GM21576 (cell line): Measurements from ENCODE around the gene RSPO4.
A peak's percentile ranks its signal among the peaks of the same experiment; 100 is the strongest.
"Not testable (repeated sequence)": the region's sequence is repeated elsewhere in the genome, so short reads cannot be mapped to it uniquely, and the experiment has no call there.

Experiments
- ATAC-seq: cut with Tn5 transposase; IDR thresholded peaks from one replicate; pipeline ENCODE4 v1.9.1; 2021; ENCODE audit warnings: mild to moderate bottlenecking, moderate library complexity; ENCODE audit not compliant: unreplicated experiment

RSPO4 gene

DNA sequence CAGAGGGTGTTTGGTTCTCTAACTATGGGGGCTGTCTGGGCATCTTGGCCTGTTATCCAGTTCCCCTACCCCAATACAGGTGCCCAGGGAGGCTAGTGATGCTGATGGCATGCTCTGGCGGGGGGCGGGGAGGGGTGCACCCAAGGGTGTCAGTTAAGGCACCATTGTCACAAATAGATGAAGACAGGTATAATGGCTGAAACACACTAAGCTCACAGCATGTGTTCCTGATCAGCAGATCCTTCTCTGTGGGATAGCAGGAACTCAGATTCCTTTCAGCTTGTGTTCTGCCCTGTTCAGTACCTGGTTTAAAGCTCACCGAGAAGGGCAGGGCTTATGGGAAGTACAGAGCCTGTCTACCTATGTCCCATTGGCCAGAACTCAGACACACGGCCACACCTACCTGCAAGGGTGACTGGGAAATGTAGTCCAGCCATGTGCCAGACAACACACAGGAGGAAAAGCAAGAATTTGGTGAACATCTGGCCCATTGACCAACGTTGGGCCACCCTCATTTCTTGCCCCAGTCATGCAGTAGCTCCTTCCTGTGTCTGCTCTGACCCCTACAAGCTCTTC is 3.4 kb upstream of the RSPO4 start:
- ATAC-seq = peak; percentile 59

DNA sequence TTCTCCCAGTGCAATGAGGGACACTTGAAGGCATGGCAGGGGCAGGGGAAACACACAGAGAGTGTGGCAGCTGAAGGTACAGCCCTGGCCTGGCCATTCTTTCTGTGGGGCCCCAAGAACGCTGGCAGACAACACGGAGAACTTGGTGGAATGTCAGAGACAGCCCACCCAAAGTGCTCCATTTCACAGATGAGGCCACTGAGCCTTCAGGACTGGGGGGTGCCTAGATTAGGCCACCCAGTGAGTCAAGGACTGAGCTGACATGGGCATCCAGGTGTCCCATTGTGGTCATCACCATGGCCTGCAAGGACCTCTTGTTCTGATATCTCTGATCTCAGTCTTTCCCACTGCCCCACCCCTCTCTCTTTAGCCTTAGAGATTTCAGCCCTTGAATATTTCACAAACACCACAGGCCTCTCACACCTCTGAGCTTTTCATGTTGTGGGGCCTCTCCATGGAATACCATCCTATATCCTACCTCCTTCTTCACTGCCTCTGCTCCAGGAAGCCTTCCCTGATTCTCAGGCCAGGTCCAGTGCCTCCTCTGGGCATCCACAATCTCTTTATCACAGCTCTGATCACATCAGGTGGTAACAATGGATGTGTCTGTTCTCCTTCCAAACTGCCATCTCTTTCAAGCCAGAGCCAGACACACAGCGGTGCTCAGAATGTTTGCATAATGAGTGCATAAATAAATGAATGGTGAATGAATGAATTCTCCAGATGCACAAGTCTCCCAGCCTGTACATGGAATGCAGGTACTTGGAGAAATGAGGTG is 2.0 kb upstream of the RSPO4 start:
- ATAC-seq = no peak

DNA sequence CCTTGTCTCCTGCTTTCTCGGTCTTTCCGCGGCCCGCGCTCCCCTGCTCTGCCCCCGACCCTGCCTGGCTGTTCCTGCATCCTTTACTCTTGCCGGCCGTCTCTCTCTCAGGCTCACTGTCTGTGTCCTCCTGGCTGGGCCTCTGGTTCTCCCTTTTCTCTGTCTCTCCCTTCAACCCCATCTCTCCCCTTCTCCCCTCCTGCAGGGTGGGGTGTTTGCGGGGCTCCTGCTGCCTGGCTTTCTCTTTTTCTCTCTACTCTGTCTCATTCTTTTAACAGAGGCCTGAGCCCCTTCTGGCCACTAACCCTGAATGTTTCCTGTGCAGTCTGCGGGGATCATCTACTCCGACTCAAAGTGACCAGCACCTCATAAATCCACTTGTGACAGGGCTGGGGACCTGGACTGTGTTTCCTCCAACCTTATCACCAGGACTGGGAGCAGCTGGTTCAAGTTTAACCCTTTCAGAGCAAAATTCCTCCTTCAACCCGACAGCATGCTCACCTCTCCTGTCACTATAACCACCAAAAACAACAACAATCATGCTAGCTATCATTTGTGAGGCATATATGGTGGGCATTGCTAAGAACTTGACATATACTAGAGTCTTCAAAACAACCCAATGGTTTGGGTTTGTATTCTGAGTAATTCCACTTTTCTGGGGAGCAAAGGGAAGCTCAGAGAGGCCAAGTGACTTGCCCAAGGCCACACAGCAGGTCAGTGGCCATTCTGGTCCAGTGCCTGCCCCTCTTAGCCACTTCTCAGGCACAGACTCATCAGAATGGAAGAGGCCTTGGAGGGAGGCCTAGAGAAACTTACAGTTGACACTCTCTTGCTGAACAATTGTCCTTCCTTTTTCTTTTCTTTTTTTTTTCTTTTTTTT is 811 bp upstream of the RSPO4 start:
- ATAC-seq = no peak

DNA sequence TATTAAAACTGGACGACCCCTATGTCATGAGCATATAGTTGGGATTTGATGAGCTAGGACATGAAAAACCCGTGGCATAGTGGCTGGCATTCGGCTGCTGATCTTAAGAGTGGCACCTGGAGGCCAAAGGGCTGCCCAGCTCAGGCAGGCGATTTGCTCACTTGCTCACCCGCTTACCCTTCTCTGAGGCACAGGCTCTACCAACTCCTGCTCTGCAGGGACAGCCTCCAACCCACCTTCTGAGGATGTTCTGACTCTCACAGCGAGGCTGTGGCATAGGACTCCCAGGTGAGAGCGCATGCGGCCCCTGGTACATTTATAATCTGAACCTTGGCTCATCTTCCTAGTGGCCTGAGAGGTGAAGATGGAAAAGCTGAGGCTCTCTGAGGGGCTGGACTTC is 995 bp downstream of the RSPO4 start:
- no peak for ATAC-seq

DNA sequence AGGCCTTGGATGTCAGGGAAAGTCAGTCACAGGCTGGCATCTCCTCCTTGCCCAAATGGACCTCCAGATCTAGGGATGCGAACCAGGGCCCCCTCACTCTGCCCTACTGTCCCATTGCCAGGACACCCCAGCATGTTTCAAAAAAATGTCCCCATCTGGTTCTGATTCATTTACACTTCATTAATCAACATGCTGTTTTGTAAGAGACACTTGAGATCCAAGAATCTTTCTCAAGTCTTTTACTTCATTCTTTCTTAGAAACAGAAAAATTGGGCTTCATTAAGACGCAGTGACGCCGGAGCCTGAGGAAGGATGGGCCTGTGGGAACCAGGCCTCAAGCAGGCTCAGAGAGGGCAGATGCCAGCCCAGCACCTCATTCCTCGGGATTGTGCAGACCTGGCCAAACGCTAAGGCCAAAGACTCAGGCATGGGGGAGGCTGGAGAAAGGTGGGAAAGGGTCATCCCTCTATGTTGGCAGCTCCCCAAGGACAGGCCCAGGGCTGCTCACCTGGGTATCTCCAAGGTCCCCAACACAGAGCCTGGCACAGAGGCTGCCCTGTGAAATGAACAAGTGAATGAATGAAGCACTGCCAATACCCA is 3.8 kb downstream of the RSPO4 start:
- no peak for ATAC-seq

DNA sequence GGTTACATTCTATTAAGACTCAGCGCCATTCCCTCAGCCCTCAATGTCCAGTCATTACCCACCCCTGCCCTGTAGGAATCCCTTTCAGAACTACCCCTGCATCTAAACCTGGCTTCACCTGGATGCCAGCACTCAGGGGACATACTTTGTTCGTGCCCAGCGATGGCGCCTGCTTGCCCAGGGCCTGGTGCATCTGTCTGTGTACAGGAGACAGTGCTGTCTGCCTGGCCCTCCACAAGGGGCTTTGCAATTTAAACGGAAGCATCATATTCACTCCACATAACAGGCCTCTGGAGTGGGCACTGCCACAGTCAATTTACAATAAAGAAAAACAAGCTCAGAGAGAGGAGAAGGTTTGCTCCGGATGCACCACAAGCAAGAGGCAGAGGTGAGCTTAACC is 4.6 kb downstream of the RSPO4 start:
- ATAC-seq = no peak

DNA sequence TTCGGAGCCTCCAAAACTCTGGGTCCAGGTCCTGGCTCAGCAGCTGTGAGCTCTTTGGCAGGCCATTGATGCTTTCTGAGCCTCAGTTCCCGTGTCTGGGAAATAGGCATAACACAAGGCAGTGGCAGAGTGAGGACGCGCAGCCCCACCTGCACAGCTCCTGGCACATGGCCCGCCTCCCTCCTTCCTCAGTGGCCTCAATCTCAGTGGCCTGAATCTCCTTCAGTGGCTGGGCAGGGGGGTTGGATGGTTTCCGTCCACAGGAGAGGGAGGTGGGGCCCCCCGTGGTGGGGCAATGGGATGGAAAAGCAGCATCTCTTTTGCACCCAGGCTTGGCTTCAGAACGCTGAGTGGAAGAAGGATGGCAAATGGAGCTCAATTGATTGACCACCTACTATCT is 5.1 kb downstream of the RSPO4 start:
- ATAC-seq = no peak

DNA sequence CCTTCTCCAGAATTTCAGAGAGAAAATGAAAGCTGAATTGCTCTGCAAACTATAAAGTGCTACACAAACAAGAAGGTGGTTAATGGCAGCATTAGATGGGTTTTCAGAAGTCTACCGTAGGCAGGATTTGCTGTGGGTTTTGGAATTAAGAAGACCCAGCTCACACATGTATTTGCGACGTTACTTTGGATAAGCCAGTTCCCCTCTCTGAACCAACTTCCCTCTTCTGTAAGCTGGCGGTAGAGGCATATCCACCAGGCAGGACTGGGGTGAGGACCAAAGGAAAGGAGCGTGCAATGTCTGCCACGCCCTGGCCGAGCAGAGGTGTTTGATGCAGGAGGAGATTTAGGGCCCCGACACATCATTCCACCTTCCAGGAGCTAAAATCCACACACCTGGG is 6.9 kb downstream of the RSPO4 start:
- ATAC-seq = no peak

DNA sequence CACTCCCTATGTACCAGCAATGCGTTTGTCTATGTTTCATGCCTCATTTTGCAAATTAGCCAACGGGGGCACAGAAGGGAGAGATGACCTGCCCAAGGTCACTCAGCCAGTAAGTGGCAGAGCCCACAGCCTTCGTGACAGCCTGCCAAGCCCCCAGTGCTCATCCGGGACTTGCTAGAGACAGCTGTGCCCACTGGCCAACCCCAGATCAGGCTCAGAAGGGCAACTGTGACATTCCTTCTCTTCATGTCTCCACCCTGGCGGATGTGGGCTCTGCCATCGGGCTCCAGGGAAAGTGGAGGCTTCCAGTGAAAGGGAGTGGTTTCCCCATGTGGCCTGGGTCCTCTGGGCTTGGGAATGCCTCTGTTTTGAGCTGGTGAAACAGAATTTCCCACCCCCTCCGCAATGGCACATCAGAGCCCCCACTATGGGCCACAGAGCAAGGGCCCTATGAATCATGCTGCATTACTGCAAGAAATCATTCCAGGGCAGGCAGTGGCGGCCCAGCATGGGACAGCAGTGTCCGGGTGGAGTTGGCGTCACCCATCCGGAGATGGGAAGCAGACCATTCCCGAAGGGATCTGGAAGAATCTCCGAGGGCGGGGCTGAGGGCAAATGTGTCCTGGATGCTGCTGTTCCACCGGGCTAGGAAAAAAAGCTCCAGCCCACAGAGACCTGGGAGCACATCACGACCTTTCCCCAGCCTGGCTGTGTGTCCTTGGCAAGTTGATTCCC is 9.1 kb downstream of the RSPO4 start:
- no peak for ATAC-seq

DNA sequence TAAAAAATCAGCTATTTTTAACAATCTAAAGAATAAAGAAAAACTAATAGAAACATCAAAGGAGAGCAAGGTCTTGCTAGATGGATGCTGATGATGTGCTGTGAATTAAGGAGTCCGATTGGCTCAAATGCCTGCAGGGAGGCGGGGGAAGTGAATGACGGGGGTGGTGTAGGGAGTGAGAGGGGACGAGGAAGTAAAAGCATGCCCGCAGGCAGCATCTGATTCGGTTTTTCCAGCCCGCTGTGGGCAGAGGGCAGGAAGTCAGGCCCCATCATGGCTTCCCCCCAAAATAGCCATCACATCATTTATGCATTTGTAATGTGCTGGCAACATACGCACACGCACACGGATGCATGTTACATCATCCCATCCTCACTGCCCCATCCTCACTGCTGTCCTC is 10.3 kb downstream of the RSPO4 start:
- ATAC-seq = no peak

DNA sequence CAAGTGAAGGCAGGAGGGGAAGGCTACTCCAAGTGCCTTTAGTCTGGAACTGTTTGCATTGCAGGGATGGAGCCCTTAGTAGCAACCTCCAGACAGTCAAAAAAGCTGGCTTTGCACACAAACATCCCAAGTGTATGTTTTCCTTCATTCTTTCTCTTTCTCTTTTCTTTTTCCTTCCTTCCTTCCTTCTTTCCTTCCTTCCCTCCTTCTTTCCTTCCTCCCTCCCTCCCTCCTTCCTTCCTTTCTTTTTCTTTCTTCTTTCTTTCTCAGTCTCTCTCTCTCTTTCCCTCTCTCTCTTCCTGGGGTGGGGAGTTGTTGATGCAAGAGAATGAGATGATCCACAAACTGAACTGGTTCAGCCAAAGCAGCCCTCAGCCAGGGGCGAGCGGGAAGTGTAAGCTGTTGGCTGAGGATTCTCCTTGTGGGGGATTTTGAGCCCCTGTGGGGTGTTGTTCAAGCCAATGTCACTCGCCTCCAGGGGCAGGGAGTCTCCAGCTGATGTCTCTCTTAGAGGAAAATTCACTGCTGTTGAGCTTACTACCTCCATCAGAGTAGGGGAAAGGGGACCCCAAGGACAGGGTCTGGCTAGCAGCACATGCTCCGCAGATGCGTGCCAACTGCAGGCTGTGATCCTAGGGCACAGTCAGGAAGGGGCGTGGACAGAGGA is 11.7 kb downstream of the RSPO4 start:
- ATAC-seq = no peak

DNA sequence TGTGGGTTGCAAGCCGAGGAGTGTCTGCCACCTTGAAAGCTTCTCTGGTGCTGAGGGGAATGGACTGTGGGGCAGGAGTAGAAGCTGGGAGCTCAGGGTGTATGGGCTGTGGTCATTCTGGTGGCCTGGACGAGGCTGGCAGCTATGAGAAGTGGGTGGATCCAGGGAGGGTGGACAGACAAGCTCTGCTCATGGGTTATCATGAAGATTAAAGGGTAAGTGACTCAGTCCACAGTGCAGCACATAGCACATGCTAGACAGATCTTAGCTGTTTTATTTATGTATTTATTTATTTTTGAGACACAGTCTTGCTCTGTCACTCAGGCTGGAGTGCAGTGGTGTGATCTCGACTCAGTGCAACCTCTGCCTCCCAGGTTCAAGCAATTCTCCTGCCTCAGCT is 13.8 kb downstream of the RSPO4 start:
- no peak for ATAC-seq

DNA sequence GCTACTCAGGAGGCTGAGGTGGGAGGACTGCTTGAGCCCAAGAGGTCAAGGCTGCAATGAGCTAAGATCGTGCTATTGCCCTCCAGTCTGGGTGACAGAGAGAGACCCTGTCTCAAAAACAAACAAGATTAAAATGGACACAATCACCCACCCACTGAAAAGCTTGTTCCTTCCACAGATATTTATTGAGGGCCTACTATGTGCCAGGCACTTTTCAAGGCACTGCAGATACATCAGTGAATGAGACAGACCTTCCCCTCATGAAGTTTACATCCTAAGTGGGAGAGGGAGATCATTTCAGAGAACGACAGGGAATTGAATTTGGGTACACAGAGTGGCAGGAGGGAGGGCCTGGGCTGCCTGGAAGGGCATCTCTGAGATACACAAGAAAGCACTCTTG is 14.4 kb downstream of the RSPO4 start:
- no peak for ATAC-seq

DNA sequence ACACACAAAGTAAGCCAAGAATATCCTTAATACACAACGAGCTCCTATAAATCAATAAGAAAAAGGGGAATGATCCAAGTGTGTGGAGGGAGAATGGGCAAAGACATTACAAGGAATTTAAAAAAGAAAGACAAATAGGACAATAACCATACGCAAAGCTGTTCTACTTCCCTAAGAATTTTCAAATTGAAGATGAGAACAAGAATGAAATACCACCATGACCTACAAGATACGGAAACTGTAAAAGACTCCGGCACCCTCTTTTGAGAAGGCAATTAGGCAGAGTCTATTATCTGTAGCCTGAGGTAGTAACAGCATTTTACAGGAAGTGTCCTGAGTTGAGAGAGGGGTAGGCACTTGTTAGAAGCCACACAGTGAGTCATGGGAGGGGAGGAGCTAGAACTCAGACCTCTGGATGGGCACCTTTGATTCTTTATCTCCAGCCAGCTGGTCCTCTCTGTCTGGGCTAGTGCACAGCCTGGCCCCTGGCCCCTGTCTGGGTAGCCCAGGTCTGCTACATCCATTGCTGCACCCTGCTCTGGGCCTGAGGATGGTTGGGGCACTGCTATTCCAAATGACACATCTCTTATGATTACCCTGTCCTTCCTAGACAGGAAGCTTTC is 15.3 kb downstream of the RSPO4 start:
- no peak for ATAC-seq

DNA sequence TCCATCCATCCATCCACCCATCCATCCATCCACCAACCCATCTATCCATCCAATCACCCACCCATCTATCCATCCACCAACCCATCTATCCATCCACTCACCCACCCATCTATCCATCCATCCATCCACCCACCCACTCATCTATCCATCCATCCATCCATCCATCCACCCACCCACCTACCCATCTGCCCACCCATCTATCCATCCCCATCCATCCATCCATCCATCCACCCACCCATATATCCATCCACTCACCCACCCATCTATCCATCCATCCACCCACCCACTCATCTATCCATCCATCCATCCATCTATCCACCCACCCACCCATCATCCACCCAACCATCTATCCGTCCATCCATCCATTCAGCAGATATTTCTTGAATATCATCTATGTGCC is 17.1 kb downstream of the RSPO4 start:
- not testable (repeated sequence) for ATAC-seq

DNA sequence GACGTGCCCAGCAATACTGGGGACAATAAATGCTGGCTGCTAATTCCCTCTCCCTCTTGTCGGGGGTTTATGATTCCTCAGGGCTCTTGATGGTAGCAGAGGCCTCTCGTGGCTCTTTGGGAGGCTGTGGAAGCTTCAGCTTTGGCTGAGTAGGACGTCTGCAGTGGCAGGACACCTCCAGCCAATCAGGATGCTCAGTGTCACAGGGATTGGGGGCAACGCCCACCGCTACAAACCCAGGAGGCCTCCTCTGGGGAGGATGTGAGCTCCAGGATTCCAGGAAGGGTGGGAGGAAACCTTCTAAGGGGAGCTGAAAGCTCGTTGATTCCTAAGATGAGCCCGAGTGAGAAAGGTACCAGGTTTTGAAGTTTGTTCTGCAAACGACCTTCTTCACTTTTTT is 19.4 kb downstream of the RSPO4 start:
- no peak for ATAC-seq

DNA sequence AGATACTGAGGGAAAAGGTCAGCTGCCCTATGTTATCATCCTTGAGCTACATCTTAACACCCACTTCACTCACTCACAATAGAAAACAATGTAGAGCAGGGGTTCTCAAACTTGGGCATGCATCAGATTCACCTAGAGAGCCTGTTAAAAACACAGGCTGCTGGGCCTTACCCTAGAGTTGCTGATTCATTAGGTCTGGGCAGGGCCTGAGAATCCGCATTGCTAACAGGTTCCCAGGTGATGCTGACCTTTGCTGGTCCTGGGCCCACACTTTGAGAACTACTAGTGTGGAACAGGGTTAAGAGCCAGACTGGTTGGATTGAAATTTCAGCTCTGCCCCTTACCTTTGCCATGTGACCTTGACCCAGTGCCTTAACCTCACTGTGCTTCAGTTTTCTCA is 25.1 kb downstream of the RSPO4 start:
- no peak for ATAC-seq

DNA sequence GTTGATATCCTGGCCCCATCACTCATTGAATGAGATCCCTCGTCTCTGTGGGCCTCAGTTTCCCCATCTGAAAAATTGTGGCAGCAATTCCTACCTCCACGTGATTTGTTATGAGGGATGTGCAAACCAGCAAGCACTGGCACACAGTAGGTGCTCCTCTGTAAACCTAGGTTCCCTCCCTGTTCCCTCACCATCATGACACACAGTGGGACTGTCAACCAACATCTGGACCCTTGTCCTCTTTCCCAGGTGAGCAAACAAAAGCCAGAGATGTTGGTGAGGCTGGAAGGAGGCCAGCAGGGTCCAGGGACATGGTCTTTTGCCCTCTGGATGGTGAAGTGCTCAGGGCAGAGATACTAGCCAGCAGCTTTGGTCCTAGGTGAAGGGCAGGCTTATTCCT is 26.1 kb downstream of the RSPO4 start:
- no peak for ATAC-seq

DNA sequence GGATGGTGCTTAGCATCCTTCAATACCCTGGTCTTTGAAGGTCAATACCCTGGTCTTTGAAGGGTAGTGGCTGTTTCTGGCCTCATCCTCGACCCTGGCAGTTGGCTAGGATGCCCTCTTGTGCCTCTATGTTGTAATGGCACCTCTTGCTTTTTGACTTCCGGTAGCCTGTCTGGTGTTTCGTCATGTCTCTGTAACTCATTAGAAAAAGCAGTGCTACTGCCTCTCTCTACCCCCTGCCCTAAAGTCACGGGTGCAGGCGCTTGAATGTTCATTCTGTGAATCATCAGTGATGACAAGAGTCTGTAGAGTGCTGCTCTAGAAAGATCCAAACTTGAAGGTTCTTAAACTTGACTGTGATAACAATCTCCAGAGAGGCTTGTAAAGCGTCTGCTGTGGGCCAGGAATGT is 28.3 kb downstream of the RSPO4 start:
- no peak for ATAC-seq

DNA sequence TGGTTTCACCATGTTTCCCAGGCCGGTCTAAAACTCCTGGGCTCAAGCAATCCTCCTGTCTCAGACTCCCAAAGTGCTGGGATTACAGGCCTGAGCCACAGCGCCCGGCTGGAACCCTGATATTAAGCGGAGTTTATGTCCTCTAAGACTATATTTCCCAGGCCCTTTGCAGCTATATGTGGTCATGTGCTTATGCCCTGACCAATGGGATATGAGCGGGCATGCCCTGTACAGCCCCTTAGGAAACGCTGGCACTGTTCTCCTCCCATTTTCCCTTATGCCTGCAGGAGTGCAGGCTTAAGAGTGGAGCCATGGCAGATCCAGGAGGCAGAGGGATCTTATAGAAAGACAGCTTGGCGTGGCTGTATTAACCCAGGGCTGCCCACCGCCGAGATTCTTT is 29.9 kb downstream of the RSPO4 start:
- ATAC-seq = no peak
